NCI-H1417 (cell line): ENCODE data around the gene SPAG16.
"Not testable (repeated sequence)": the region's sequence is repeated elsewhere in the genome, so short reads cannot be mapped to it uniquely, and the experiment has no call there.

ENCODE experiments used
- DNase-seq, 3 experiments: peaks; one replicate each; lab custom pipeline; 2025; lab: John Stamatoyannopoulos, UW

Gene SPAG16

GRCh38 chr2:214004463-214004862, 720.2 kb downstream of the SPAG16 start:
- DNase-seq = no peak

GRCh38 chr2:214005337-214005736, 721.1 kb downstream of the SPAG16 start:
- DNase-seq = no peak

- no peak for DNase-seq
Observed at GRCh38 chr2:214006601-214007000, 722.3 kb downstream of the SPAG16 start.

GRCh38 chr2:214011676-214012075, 727.4 kb downstream of the SPAG16 start:
- no peak for DNase-seq

- no peak for DNase-seq
Observed at GRCh38 chr2:214014551-214015220, 730.4 kb downstream of the SPAG16 start.

GRCh38 chr2:214019229-214019972, 735.1 kb downstream of the SPAG16 start:
- no peak for DNase-seq

GRCh38 chr2:214019973-214020345, 735.7 kb downstream of the SPAG16 start:
- no peak for DNase-seq

GRCh38 chr2:214029190-214029589, 744.9 kb downstream of the SPAG16 start:
- no peak for DNase-seq

GRCh38 chr2:214031566-214031965, 747.3 kb downstream of the SPAG16 start:
- DNase-seq = no peak

- no peak for DNase-seq
Observed at GRCh38 chr2:214034417-214034816, 750.2 kb downstream of the SPAG16 start.

GRCh38 chr2:214035091-214035852, 751.0 kb downstream of the SPAG16 start:
- no peak for DNase-seq

GRCh38 chr2:214035921-214036320, 751.7 kb downstream of the SPAG16 start:
- DNase-seq = no peak

GRCh38 chr2:214038186-214038585, 753.9 kb downstream of the SPAG16 start:
- no peak for DNase-seq

- DNase-seq = no peak
Observed at GRCh38 chr2:214050731-214051130, 766.5 kb downstream of the SPAG16 start.

- DNase-seq = no peak
Observed at GRCh38 chr2:214051585-214051984, 767.3 kb downstream of the SPAG16 start.

GRCh38 chr2:214052235-214052634, 768.0 kb downstream of the SPAG16 start:
- peak in 1 of 3 experiments; percentile 8 for DNase-seq

GRCh38 chr2:214057986-214058385, 773.7 kb downstream of the SPAG16 start:
- DNase-seq = no peak

GRCh38 chr2:214062279-214062678, 778.0 kb downstream of the SPAG16 start:
- DNase-seq = not testable (repeated sequence)

- no peak for DNase-seq
Observed at GRCh38 chr2:214064471-214064870, 780.2 kb downstream of the SPAG16 start.

GRCh38 chr2:214066862-214067261, 782.6 kb downstream of the SPAG16 start:
- peak in 2 of 3 experiments; percentile 22 to 67 for DNase-seq

GRCh38 chr2:214069254-214069653, 785.0 kb downstream of the SPAG16 start:
- no peak for DNase-seq

- no peak for DNase-seq
Observed at GRCh38 chr2:214075456-214075855, 791.2 kb downstream of the SPAG16 start.

- no peak for DNase-seq
Observed at GRCh38 chr2:214076527-214076926, 792.3 kb downstream of the SPAG16 start.
